ENCODE measurements around the gene ROM1.
"Not testable (repeated sequence)": the region's sequence is repeated elsewhere in the genome, so short reads cannot be mapped to it uniquely, and the experiment has no call there.

The ROM1 gene

GRCh38 chr11:62612366-62613290, at the start of gene ROM1, which contains the start of gene EML3:
ROM1 (plus strand) TSS chr11:62613257; CDS start chr11:62613282, 25 bp downstream.
EML3 (minus strand) TSS chr11:62612775; CDS start chr11:62612457, 318 bp downstream.
- DNase-seq (ENCODE audit: low spot score), result peak; percentile 88

- DNase-seq (ENCODE audit: low spot score), result no peak
Observed at GRCh38 chr11:62565100-62565802, 47.8 kb upstream of the ROM1 start.

GRCh38 chr11:62566247-62566646, 46.8 kb upstream of the ROM1 start:
- no peak for DNase-seq (ENCODE audit: low spot score)

GRCh38 chr11:62567018-62567633, 45.9 kb upstream of the ROM1 start:
- no peak for DNase-seq (ENCODE audit: low spot score)

GRCh38 chr11:62569611-62570010, 43.4 kb upstream of the ROM1 start:
- DNase-seq (ENCODE audit: low spot score), result no peak

- DNase-seq (ENCODE audit: low spot score), result not testable (repeated sequence)
Observed at GRCh38 chr11:62570903-62571302, 42.2 kb upstream of the ROM1 start.

- not testable (repeated sequence) for DNase-seq (ENCODE audit: low spot score)
Observed at GRCh38 chr11:62571493-62571892, 41.6 kb upstream of the ROM1 start.

- no peak for DNase-seq (ENCODE audit: low spot score)
Observed at GRCh38 chr11:62572431-62572830, 40.6 kb upstream of the ROM1 start.

- no peak for DNase-seq (ENCODE audit: low spot score)
Observed at GRCh38 chr11:62573006-62573591, 40.0 kb upstream of the ROM1 start.

GRCh38 chr11:62573592-62574362, 39.3 kb upstream of the ROM1 start, which contains the start of gene EEF1G:
EEF1G (minus strand) TSS chr11:62573891; CDS start chr11:62573842, 49 bp downstream.
- DNase-seq (ENCODE audit: low spot score), result peak; percentile 100

- DNase-seq (ENCODE audit: low spot score), result no peak
Observed at GRCh38 chr11:62574363-62575071, 38.5 kb upstream of the ROM1 start.

- no peak for DNase-seq (ENCODE audit: low spot score)
Observed at GRCh38 chr11:62575156-62575555, 37.9 kb upstream of the ROM1 start.

- DNase-seq (ENCODE audit: low spot score), result no peak
Observed at GRCh38 chr11:62575837-62576236, 37.2 kb upstream of the ROM1 start.

GRCh38 chr11:62577046-62577714, 35.9 kb upstream of the ROM1 start:
- DNase-seq (ENCODE audit: low spot score), result no peak

- no peak for DNase-seq (ENCODE audit: low spot score)
Observed at GRCh38 chr11:62578541-62578940, 34.5 kb upstream of the ROM1 start.

- no peak for DNase-seq (ENCODE audit: low spot score)
Observed at GRCh38 chr11:62579252-62579651, 33.8 kb upstream of the ROM1 start.

- no peak for DNase-seq (ENCODE audit: low spot score)
Observed at GRCh38 chr11:62580959-62581715, 31.9 kb upstream of the ROM1 start.

- DNase-seq (ENCODE audit: low spot score), result not testable (repeated sequence)
Observed at GRCh38 chr11:62581735-62582134, 31.3 kb upstream of the ROM1 start.

- DNase-seq (ENCODE audit: low spot score), result not testable (repeated sequence)
Observed at GRCh38 chr11:62585356-62585755, 27.7 kb upstream of the ROM1 start.
